GM12878 (cell line): Measurements from ENCODE around the gene WWOX. TPM values are rescaled to one million over a fixed set of nuclear protein-coding genes. Genes with fewer than 3 reads are reported as not detected.

ENCODE experiments used
- ATAC-seq: fragments of 200-7000 bp; cut with Tn5 transposase; 3 replicates; pipeline ENCODE4 v1.9.1; 2020; ENCODE audit warnings: mild to moderate bottlenecking, moderate library complexity
- BruUV-seq: library from RNA; stranded (reverse); fragments of 400-500 nt; replicated peaks from 2 replicates; lab custom pipeline; 2021; lab: Mats Ljungman, UMichigan
- CTCF ChIA-PET: fragments of 300-600 bp; sonication (Branson Sonifier 250); formaldehyde crosslinking; extraction: SDS; loops from one replicate; lab custom pipeline; 2021; ENCODE audit warnings: inconsistent platforms; lab: Yijun Ruan, JAX
- POLR2A ChIA-PET: fragments of 350-600 bp; formaldehyde crosslinking; extraction: SDS; loops from one replicate; lab custom pipeline; 2021; ENCODE audit warnings: inconsistent platforms; lab: Charles Lee
- RAD21 ChIA-PET: fragments of 300-600 bp; sonication (Branson Sonifier 250); formaldehyde crosslinking; loops from one replicate; lab custom pipeline; 2023; ENCODE audit warnings: antibody characterized with exemption; ENCODE audit not compliant: unreplicated experiment; lab: Charles Lee
- SMC1A ChIA-PET: fragments of 300-600 bp; sonication (Branson Sonifier 250); formaldehyde crosslinking; loops from one replicate; lab custom pipeline; 2023; ENCODE audit not compliant: unreplicated experiment, uncharacterized antibody; lab: Charles Lee
- DNase-seq: peaks from one replicate; pipeline ENCODE4 v3.0.0-alpha.2; 2011; ENCODE audit warnings: low read depth, low spot score
- FAIRE-seq: peaks from 3 replicates; lab custom pipeline; 2011; peaks lifted over from hg19 to GRCh38; lab: Jason Lieb, UNC
- H2AFZ ChIP-seq: 2 replicates; pipeline ENCODE4 v1.6.0; 2011; ENCODE audit warnings: low read depth, low read length, control low read depth; ENCODE audit not compliant: control insufficient read depth
- H3K27ac ChIP-seq: 2 replicates; pipeline ENCODE4 v1.5.1; 2011; ENCODE audit warnings: control low read depth; ENCODE audit not compliant: control insufficient read depth, insufficient read depth
- H3K27me3 ChIP-seq, 2 experiments: replicated peaks in 1 of 2; 2 replicates each; pipeline versions ENCODE4 v1.6.0 to v1.6.1; 2011; ENCODE audit warnings: low read length in 1 of 2; ENCODE audit not compliant: control insufficient read depth in 2 of 2, insufficient read depth in 2 of 2
- H3K36me3 ChIP-seq, 2 experiments: 2 replicates each; pipeline ENCODE4 v1.5.1; 2011; ENCODE audit warnings: low read length in 1 of 2; ENCODE audit not compliant: control insufficient read depth in 2 of 2, insufficient read depth in 2 of 2
- H3K4me1 ChIP-seq: 2 replicates; pipeline ENCODE4 v1.6.1; 2011; ENCODE audit warnings: mild to moderate bottlenecking, low read length, moderate library complexity, mixed read lengths; ENCODE audit not compliant: control insufficient read depth, insufficient read depth
- H3K4me2 ChIP-seq: 2 replicates; pipeline ENCODE4 v1.6.0; 2011; ENCODE audit warnings: control low read depth; ENCODE audit not compliant: control insufficient read depth, insufficient read depth
- H3K4me3 ChIP-seq: fragments of 200-600 bp; sonication (generic); 2 replicates; pipeline ENCODE4 v1.5.1; 2016
- H3K79me2 ChIP-seq: 2 replicates; pipeline ENCODE4 v1.6.0; 2011; ENCODE audit warnings: low read length; ENCODE audit not compliant: control insufficient read depth, insufficient read depth
- H3K9ac ChIP-seq: 2 replicates; pipeline ENCODE4 v1.8.0; 2011; ENCODE audit warnings: low read length, control low read depth, mixed read lengths; ENCODE audit not compliant: control insufficient read depth, insufficient read depth
- H3K9me3 ChIP-seq: replicated peaks from 3 replicates; pipeline ENCODE4 v1.5.1; 2011; ENCODE audit warnings: mild to moderate bottlenecking, low read length; ENCODE audit not compliant: control insufficient read depth, insufficient read depth
- H4K20me1 ChIP-seq: 2 replicates; pipeline ENCODE4 v1.6.0; 2011; ENCODE audit not compliant: control insufficient read depth, insufficient read depth
- CBX3 ChIP-seq: fragments of 200-600 bp; sonication (generic); IDR thresholded peaks from 2 replicates; pipeline ENCODE4 v1.6.1; 2016; ENCODE audit warnings: low read depth, borderline replicate concordance
- CBX5 ChIP-seq: sonication (generic); IDR thresholded peaks from 2 replicates; pipeline ENCODE4 v1.6.1; 2016; ENCODE audit warnings: low read depth, moderate library complexity, mild to moderate bottlenecking, inconsistent platforms
- CHD1 ChIP-seq: IDR thresholded peaks from 2 replicates; pipeline ENCODE4 v1.6.1; 2012; ENCODE audit warnings: low read depth, low read length, improper control_type of control experiment
- FOXK2 ChIP-seq: fragments of 450-650 bp; IDR thresholded peaks from 2 replicates; pipeline ENCODE4 v1.6.1; 2017; ENCODE audit warnings: mild to moderate bottlenecking, moderate library complexity
- WGBS: methylation state at CpG from one replicate; pipeline ENCODE4 v1.1.6; 2016; ENCODE audit warnings: low lambda C conversion rate; ENCODE audit not compliant: insufficient replicate concordance, insufficient coverage; ENCODE audit errors: missing lambda C conversion rate; 5-methylcytosine and 5-hydroxymethylcytosine counted together
- in situ Hi-C: fragments of 300-500 bp; cut with MboI; formaldehyde crosslinking; loops from 9 replicates; pipeline ENCODE4 v1.14.3; 2018; ENCODE audit warnings: mixed read lengths
- intact Hi-C: fragments of 100-400 bp; cut with micrococcal nuclease; formaldehyde crosslinking; loops from one replicate; pipeline ENCODE4 v1.14.2; 2022; ENCODE audit not compliant: unreplicated experiment
- polyA plus RNA-seq, 11 experiments: library from polyadenylated mRNA; depleted of rRNA in 4 of 11; unstranded in 6 of 11; stranded (reverse) in 5 of 11; fragments of >200 nt; fragmentation: Nextera tagmentation in 4 of 11; fragmentation: Illumina TruSeq in 1 of 11; extraction: Ambion mirVana in 4 of 11; extraction: Trizol in 1 of 11; gene quantifications; 1 replicate in 1 of 11; 2 replicates in 10 of 11; pipeline versions ENCODE4 v1.2.1 to v1.2.3, GENCODE V29; 2011 to 2016; ENCODE audit warnings: inconsistent platforms in 2 of 11, missing spikeins in 2 of 11, low read depth in 1 of 11
- total RNA-seq, 4 experiments: library from RNA; depleted of rRNA in 3 of 4; stranded (reverse); fragments of >200 nt in 3 of 4; fragmentation: Illumina TruSeq in 1 of 4; extraction: Trizol in 1 of 4; gene quantifications; 2 replicates each; pipeline versions ENCODE4 v1.2.1 to v1.2.3, GENCODE V29; 2013 to 2021
- TF ChIP-seq, protein P1 (sequence below): fragments of 450-650 bp; IDR thresholded peaks from 2 replicates; pipeline ENCODE4 v1.6.1; 2017; ENCODE audit warnings: mild to moderate bottlenecking, moderate library complexity
- TF ChIP-seq, protein P2 (sequence below): fragments of 450-650 bp; formaldehyde crosslinking; IDR thresholded peaks from 2 replicates; pipeline ENCODE4 v1.5.0; 2022; ENCODE audit warnings: mild to moderate bottlenecking, missing genetic modification characterization

Gene WWOX
- total and polyA plus RNA-seq, 10 of the 15 experiments (the other 5 are each of a cell fraction or from before 2014, with no cell fraction given), result 2.8 to 24.4 (median 17.8) TPM

DNA sequence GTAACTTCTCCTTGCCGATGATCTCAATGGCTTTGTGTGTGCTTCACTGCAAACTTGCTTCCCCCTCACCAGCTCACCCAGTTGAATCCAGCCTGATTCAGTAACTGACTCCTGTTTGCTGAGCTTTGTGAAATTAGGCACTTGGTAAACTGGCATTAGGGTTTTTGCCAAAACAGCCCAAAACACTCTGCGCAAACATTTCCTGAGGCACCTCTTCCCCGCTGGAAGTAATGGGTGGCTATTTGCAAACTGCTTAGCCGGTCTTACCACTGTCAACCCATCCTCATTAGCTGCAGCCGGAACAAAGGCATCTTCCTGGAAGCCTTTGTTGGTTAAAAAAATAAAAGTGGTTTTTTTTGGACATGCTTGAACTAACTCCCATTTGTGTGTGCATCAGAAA is 1147.9 kb downstream of the WWOX start:
- H3K27ac ChIP-seq, result no peak overlapping the region
- H3K79me2 ChIP-seq, result no peaks in the 10 kb centered on the region
- H2AFZ ChIP-seq, result no peak overlapping the region
- no peaks in the 10 kb centered on the region for H4K20me1 ChIP-seq
- 71% methylated on average over 5 of the region's 5 CpGs for WGBS
- FAIRE-seq (no peak), DNase-seq (no peak)
- no peaks in the 10 kb centered on the region for H3K27me3 ChIP-seq
- CTCF ChIA-PET, result no interaction called here
- TF ChIP-seq CBX5 (no peak), FOXK2 (no peak)
- TF ChIP-seq, all 136 proteins: peak for 0
- SMC1A ChIA-PET, result interaction anchor here (0.7 kb wide), 1 partner anchor 108 kb away, joined by 3 read pairs; no protein-coding TSS in a partner anchor
- no peak overlapping the region for H3K4me3 ChIP-seq
- no peaks in the 10 kb centered on the region for H3K4me1 ChIP-seq
- RAD21 ChIA-PET, result no interaction called here
- in situ Hi-C loops (no loop called here), intact Hi-C loops (no loop called here)
- H3K9ac ChIP-seq, result no peak overlapping the region
- no peak overlapping the region for H3K4me2 ChIP-seq
- no peaks in the 10 kb centered on the region for H3K9me3 ChIP-seq
- no TSS peak for BruUV-seq
- POLR2A ChIA-PET, result no interaction called here
- no peak for ATAC-seq
- no peaks in the 10 kb centered on the region for H3K36me3 ChIP-seq

DNA sequence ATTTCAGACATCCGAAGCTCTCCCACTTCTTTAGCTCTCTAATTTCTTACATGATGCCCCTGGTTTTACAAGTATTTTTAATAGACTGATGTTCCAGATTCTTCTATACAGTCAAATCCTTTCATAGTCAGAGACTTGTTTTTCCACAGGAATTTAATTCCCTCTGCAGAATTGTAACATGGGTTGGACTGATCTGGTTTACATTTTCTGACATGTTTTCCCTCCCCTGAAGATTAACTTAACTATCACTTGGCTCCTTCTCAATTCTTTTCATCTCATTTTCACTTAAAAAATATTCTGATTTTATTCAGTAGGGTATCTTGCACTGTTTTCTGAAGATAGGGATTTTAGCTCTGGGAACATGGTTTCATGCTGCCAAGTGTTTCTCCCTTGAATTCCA is 1148.9 kb downstream of the WWOX start:
- ChIA-PET POLR2A (no interaction called here), RAD21 (no interaction called here), CTCF (no interaction called here), SMC1A (no interaction called here)
- WGBS, result 19% methylated on average over 1 of the region's 1 CpG
- Histone ChIP-seq H3K9ac (no peak overlapping the region), H4K20me1 (no peaks in the 10 kb centered on the region), H3K79me2 (no peaks in the 10 kb centered on the region), H3K9me3 (no peaks in the 10 kb centered on the region), H3K27ac (no peak overlapping the region), H2AFZ (no peak overlapping the region), H3K4me3 (no peak overlapping the region), H3K4me2 (no peak overlapping the region), H3K4me1 (no peaks in the 10 kb centered on the region), H3K36me3 (no peaks in the 10 kb centered on the region), H3K27me3 (no peaks in the 10 kb centered on the region)
- ATAC-seq (no peak), DNase-seq (no peak), FAIRE-seq (no peak)
- TF ChIP-seq CBX3 (no peak), CHD1 (no peak)
- TF ChIP-seq, protein P1, sequence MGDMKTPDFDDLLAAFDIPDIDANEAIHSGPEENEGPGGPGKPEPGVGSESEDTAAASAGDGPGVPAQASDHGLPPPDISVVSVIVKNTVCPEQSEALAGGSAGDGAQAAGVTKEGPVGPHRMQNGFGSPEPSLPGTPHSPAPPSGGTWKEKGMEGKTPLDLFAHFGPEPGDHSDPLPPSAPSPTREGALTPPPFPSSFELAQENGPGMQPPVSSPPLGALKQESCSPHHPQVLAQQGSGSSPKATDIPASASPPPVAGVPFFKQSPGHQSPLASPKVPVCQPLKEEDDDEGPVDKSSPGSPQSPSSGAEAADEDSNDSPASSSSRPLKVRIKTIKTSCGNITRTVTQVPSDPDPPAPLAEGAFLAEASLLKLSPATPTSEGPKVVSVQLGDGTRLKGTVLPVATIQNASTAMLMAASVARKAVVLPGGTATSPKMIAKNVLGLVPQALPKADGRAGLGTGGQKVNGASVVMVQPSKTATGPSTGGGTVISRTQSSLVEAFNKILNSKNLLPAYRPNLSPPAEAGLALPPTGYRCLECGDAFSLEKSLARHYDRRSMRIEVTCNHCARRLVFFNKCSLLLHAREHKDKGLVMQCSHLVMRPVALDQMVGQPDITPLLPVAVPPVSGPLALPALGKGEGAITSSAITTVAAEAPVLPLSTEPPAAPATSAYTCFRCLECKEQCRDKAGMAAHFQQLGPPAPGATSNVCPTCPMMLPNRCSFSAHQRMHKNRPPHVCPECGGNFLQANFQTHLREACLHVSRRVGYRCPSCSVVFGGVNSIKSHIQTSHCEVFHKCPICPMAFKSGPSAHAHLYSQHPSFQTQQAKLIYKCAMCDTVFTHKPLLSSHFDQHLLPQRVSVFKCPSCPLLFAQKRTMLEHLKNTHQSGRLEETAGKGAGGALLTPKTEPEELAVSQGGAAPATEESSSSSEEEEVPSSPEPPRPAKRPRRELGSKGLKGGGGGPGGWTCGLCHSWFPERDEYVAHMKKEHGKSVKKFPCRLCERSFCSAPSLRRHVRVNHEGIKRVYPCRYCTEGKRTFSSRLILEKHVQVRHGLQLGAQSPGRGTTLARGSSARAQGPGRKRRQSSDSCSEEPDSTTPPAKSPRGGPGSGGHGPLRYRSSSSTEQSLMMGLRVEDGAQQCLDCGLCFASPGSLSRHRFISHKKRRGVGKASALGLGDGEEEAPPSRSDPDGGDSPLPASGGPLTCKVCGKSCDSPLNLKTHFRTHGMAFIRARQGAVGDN, result no peak
- TF ChIP-seq, protein P2, sequence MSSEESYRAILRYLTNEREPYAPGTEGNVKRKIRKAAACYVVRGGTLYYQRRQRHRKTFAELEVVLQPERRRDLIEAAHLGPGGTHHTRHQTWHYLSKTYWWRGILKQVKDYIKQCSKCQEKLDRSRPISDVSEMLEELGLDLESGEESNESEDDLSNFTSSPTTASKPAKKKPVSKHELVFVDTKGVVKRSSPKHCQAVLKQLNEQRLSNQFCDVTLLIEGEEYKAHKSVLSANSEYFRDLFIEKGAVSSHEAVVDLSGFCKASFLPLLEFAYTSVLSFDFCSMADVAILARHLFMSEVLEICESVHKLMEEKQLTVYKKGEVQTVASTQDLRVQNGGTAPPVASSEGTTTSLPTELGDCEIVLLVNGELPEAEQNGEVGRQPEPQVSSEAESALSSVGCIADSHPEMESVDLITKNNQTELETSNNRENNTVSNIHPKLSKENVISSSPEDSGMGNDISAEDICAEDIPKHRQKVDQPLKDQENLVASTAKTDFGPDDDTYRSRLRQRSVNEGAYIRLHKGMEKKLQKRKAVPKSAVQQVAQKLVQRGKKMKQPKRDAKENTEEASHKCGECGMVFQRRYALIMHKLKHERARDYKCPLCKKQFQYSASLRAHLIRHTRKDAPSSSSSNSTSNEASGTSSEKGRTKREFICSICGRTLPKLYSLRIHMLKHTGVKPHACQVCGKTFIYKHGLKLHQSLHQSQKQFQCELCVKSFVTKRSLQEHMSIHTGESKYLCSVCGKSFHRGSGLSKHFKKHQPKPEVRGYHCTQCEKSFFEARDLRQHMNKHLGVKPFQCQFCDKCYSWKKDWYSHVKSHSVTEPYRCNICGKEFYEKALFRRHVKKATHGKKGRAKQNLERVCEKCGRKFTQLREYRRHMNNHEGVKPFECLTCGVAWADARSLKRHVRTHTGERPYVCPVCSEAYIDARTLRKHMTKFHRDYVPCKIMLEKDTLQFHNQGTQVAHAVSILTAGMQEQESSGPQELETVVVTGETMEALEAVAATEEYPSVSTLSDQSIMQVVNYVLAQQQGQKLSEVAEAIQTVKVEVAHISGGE, result no peak
- no TSS peak for BruUV-seq
- intact Hi-C loops, result no loop called here
- in situ Hi-C loops, result no loop called here
